ENCODE results near the gene UST.
A peak's percentile ranks its signal among the peaks of the same experiment; 100 is the strongest.
"Not testable (repeated sequence)": the region's sequence is repeated elsewhere in the genome, so short reads cannot be mapped to it uniquely, and the experiment has no call there.

Gene UST

GRCh38 chr6:148873154-148873553 lies 126.3 kb downstream of the UST start:
- DNase-seq = no peak

DNA sequence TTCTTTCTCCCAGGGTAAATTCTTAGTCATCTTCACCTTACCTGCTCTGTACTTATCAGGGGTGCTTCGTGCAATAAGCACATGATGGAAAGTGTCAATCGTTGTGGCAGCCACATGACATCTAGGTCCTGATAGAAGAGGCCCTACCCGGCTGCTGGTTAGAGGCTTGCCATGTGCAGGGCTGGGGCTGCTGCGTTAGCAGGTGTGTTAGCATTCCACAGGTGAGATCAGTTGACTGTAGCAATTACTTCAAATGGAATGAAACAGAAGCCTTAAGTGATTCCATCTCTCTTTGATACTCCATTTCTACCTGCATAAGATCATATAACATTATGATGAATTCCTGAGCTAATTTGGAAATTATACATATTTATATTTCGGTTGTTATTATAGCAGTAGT lies 127.0 kb downstream of the UST start:
- no peak for DNase-seq

DNA sequence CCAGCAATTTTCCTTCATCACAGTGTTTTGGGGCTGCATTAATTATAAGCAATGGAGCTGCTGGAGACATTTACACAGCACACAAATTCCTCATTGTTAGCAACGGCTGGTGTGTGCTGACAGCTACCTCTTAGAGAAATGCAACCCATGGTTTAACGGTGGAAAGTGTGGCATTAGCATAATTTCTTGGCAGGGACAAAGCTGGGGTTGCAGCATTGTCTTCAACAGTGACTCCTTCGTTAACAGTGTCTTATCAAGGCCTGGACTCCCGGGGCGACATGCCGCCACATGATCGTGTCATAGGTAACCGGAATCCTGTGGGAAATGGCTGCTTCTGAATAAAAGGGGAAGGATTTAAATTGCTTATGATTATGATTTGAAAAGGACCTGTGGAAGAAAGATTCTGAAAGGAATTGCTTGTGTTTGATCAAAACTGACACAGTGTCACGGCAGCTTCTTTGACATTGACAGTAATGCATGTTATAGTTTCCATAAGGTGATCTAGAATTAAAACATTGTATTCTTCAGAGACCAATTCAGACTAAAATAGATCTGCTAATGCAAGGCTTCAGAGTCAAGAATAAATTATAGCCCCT lies 128.0 kb downstream of the UST start:
- DNase-seq = no peak

GRCh38 chr6:148878683-148879082 lies 131.9 kb downstream of the UST start:
- no peak for DNase-seq

GRCh38 chr6:148880742-148881141 lies 133.9 kb downstream of the UST start:
- not testable (repeated sequence) for DNase-seq

DNA sequence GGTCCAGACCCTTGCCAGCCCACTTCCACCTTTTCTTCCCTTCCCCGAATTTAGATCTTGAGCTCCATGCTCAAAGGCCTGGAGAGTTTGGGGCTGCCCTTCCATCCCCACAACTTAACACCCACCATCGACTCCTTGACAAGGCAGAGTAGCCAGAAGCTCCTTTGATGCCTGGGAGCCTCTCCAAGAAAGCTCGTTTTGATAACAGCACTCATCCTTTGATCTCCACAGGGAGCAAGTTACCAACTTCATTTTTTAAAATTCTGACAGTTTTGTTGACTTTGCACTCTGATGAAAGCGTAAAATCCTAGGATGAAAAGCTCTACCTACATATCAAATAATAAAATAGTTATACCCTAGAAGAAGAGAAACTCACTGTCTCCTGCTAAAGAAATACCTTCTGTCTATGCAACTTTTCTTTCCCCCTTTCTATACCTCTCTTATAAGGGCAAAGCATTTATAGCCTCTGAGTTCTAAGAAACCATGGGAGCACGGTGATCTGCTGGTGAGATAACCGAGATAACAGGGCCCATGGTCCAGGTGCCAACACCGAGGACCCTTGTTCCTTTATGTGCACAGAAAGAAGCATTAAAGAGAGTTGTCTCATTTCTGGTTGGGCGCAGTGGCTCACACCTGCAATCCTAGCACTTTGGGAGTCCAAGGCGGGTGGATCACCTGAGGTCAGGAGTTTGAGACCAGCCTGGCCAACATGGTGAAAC lies 134.9 kb downstream of the UST start:
- no peak for DNase-seq

- no peak for DNase-seq
Observed at GRCh38 chr6:148883270-148883669, 136.4 kb downstream of the UST start.

GRCh38 chr6:148884461-148884860 lies 137.6 kb downstream of the UST start:
- DNase-seq = no peak

DNA sequence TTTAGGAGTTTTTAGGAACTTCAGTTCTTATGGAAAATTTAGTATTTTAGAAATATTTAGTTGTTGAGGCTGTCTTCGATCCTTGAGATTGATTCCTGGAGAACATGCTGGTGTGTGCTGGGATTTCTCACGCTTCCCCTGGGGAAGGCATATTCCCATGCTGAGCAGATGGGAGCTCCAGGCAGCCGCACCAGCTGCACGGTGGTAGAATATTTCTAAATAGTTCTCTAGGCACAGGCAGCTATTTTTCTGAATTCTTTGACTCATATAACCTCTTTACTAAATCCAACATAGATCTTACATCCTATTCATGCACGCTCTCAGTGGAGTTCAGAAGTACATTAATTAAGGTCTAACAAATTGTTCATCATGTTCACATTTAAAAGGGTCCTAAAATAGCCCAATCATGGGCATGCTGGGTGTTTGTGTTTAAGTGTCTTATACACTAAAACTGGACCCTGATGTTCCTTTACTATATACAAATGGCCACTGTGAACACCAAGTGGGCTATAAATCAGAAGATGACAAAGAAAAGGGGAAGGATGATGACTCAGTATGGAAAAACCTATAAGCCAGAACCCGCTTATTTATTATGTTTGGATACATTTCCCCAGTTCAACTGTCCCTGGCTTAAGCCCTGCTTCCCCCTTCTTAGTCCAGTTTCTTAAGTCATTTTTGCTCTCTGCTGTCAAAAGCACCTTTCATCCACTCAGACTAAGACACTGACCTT lies 138.5 kb downstream of the UST start:
- no peak for DNase-seq

DNA sequence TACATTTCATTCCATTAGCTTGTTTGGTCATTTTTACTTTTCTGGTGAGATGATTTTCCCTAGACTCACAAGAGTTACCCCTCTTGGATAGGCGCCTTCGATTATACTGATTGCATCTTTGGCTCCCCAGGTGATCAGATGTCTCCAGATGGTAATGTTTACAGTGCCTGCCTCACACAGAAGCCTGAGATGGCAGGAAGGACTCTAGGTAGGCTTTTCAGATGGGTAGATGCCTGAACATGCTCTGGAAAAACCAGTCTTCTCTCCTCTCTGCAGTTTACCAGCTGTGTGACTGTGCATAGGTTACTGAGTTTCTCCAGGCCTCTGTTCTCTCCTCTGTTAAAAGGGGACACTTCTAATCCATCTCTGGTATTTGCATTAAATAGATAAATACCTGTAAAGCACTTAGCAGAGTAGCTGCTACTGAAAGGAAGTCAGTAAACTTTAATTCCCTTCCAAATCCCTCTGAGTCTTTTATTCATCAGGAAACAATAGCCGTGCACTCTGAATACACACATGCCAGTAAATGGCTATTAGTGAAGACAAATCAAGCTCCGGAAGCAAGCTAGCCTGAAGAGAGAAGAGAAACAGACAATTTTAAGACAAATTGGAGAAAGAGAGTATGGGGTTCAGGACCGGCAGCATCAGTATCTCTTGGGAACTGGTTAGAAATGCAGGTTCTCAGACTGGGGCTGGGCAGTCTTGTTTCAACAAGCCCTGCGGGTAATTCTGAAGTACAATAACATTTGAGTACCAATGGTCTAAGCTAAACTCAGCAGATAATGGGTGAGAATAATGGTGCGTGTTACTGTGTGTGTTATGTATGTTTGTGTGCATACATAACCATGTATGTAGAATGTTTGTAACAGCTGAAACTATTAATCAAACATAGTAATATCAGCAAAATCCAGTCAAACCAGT lies 139.4 kb downstream of the UST start:
- no peak for DNase-seq

- DNase-seq = no peak
Observed at GRCh38 chr6:148887181-148887580, 140.4 kb downstream of the UST start.

DNA sequence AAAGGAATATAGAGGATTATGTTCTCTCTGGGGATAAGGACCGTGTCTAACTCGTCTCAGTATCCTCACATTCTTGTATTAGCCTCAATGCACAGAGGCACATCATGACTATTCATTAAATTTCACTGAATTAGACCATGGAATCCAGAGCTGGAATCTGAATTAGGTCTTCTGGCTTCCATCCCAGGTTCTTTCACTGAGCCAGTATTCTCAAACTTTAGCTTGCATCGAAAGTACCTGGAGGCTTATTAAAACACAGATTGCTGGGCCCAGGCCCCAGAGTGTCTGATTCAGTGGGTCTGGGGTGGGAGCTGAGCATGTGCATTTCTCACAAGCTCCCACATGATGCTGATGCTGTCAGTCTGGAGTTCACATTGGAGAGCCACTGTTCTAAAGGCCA lies 142.0 kb downstream of the UST start:
- DNase-seq = no peak

DNA sequence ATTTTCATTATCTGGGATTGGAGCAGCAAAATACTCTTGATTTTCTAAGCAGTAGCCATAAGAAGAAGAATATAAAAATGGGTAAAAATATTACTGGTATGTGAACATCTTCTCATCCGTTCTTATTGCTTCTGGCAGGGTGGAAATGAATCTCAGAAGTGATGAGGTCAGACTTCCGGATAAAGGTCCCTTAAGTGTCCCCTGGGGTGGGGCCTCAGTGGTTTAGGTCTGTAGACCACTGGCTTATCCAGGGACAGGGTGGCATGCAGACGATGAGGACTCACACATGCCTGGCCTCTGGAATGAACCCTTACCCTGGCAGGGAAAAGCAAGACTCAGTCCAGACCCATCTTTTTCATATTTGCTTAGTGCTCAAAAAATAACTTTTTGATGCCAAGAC lies 143.3 kb downstream of the UST start:
- no peak for DNase-seq

GRCh38 chr6:148890652-148891404 lies 144.0 kb downstream of the UST start:
- no peak for DNase-seq

- no peak for DNase-seq
Observed at GRCh38 chr6:148891405-148891783, 144.6 kb downstream of the UST start.

GRCh38 chr6:148892247-148892646 lies 145.4 kb downstream of the UST start:
- peak in 1 of 2 donors; percentile 5 for DNase-seq

- DNase-seq = no peak
Observed at GRCh38 chr6:148893073-148893472, 146.2 kb downstream of the UST start.

DNA sequence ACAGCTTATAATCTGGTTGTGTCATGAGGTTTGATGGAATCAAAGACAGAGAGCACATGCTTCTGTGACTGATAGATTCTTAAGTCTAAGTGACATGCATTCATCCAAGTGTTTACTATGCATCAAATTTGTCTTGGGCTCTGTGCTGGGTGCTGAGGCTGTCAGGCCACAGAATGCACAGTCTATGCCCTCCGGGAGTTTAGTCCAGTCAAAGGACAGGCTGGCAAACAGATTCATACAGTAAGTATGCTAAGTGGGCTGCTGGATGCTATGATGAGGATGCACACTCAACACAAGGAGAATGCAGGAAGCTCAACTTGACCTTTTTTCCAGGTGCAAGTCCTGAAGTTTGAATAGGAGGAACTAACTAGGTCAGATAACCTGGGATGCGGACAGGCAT lies 146.7 kb downstream of the UST start:
- no peak for DNase-seq

- DNase-seq = no peak
Observed at GRCh38 chr6:148898376-148899014, 151.7 kb downstream of the UST start.

- no peak for DNase-seq
Observed at GRCh38 chr6:148904896-148905870, 158.4 kb downstream of the UST start.
